GM23338 (cell line): ENCODE results near the gene RNF40. TPM values are rescaled to one million over a fixed set of nuclear protein-coding genes. Genes with fewer than 3 reads are reported as not detected.

Experiments
- ATAC-seq: fragments of 200-7000 bp; cut with Tn5 transposase; 3 replicates; pipeline ENCODE4 v1.9.1; 2020
- DNase-seq: peaks from one replicate; pipeline ENCODE4 v3.0.0-alpha.2; 2015; ENCODE audit warnings: low spot score
- H2AFZ ChIP-seq: fragments of 200-600 bp; sonication (generic); 2 replicates; pipeline ENCODE4 v1.8.0; 2016; ENCODE audit warnings: antibody characterized with exemption, mild to moderate bottlenecking, moderate library complexity
- H3F3A ChIP-seq: fragments of 200-600 bp; sonication (generic); replicated peaks from 2 replicates; pipeline ENCODE4 v1.8.0; 2017; ENCODE audit warnings: antibody characterized with exemption, mixed run types, low read depth
- H3K27ac ChIP-seq: fragments of 200-600 bp; sonication (generic); 2 replicates; pipeline ENCODE4 v1.6.1; 2016; ENCODE audit warnings: low read depth
- H3K27me3 ChIP-seq: fragments of 200-600 bp; sonication (generic); 2 replicates; pipeline ENCODE4 v1.8.0; 2016; ENCODE audit warnings: mild to moderate bottlenecking, mixed run types, moderate library complexity; ENCODE audit not compliant: insufficient read depth
- H3K36me3 ChIP-seq: fragments of 200-600 bp; sonication (generic); 2 replicates; pipeline ENCODE4 v1.8.0; 2016; ENCODE audit warnings: mild to moderate bottlenecking; ENCODE audit not compliant: insufficient read depth
- H3K4me1 ChIP-seq: fragments of 200-600 bp; sonication (generic); 2 replicates; pipeline ENCODE4 v1.8.0; 2016; ENCODE audit warnings: mild to moderate bottlenecking, moderate library complexity; ENCODE audit not compliant: insufficient read depth
- H3K4me2 ChIP-seq: fragments of 200-600 bp; sonication (generic); 2 replicates; pipeline ENCODE4 v1.7.1; 2017; ENCODE audit warnings: mixed run types
- H3K4me3 ChIP-seq: fragments of 200-600 bp; sonication (generic); 2 replicates; pipeline ENCODE4 v1.6.1; 2016; ENCODE audit warnings: mixed run types
- H3K79me2 ChIP-seq: fragments of 200-600 bp; sonication (generic); replicated peaks from 2 replicates; pipeline ENCODE4 v1.8.0; 2017; ENCODE audit warnings: mild to moderate bottlenecking; ENCODE audit not compliant: insufficient read depth
- H3K9me2 ChIP-seq: fragments of 200-600 bp; sonication (generic); 2 replicates; pipeline ENCODE4 v1.8.0; 2017; ENCODE audit not compliant: insufficient read depth
- H4K20me1 ChIP-seq: fragments of 200-600 bp; sonication (generic); replicated peaks from 2 replicates; pipeline ENCODE4 v1.8.0; 2017; ENCODE audit warnings: mild to moderate bottlenecking; ENCODE audit not compliant: insufficient read depth
- H3K27ac Mint-ChIP-seq: 2 replicates; pipeline ENCODE4 v1.8.0; 2020; ENCODE audit warnings: inconsistent platforms, mild to moderate bottlenecking, moderate library complexity, mixed read lengths
- H3K27me3 Mint-ChIP-seq: 3 replicates; pipeline ENCODE4 v1.8.0; 2022; ENCODE audit warnings: low read depth, mild to moderate bottlenecking, moderate library complexity, mixed read lengths, inconsistent platforms; ENCODE audit not compliant: insufficient read depth, poor library complexity
- H3K36me3 Mint-ChIP-seq: 3 replicates; pipeline ENCODE4 v1.8.0; 2021; ENCODE audit warnings: low read depth, mild to moderate bottlenecking, inconsistent platforms, moderate library complexity, mixed read lengths
- H3K4me1 Mint-ChIP-seq: 3 replicates; pipeline ENCODE4 v1.8.0; 2020; ENCODE audit warnings: mild to moderate bottlenecking, inconsistent platforms, mixed read lengths
- H3K4me3 Mint-ChIP-seq: 3 replicates; pipeline ENCODE4 v1.8.0; 2021; ENCODE audit warnings: moderate library complexity, mild to moderate bottlenecking, inconsistent platforms, mixed read lengths
- H3K9me3 Mint-ChIP-seq: 3 replicates; pipeline ENCODE4 v1.8.0; 2020; ENCODE audit warnings: moderate library complexity, mild to moderate bottlenecking, inconsistent platforms, mixed read lengths
- CREB1 ChIP-seq: fragments of 250-450 bp; sonication (Bioruptor Pico); IDR thresholded peaks from 2 replicates; pipeline ENCODE4 v1.5.0; 2020; ENCODE audit warnings: low read depth, mild to moderate bottlenecking, moderate library complexity
- CTCF ChIP-seq, 2 experiments: fragments of 200-600 bp in 1 of 2; sonication (generic) in 1 of 2; conservative IDR thresholded peaks; 2 replicates each; pipeline versions ENCODE4 v1.5.1 to v1.6.1; 2016 to 2017; ENCODE audit warnings: antibody characterized with exemption in 2 of 2, low read depth in 2 of 2, mild to moderate bottlenecking in 2 of 2, moderate library complexity in 1 of 2
- ETS1 ChIP-seq: IDR thresholded peaks from 2 replicates; pipeline ENCODE4 v1.6.1; 2016; ENCODE audit warnings: antibody characterized with exemption
- EZH2 ChIP-seq: fragments of 200-600 bp; sonication (generic); IDR thresholded peaks from one replicate; pipeline ENCODE4 v1.8.0; 2017; ENCODE audit warnings: antibody characterized with exemption, mild to moderate bottlenecking, low read depth; ENCODE audit not compliant: unreplicated experiment
- EZH2phosphoT487 ChIP-seq: fragments of 200-600 bp; sonication (generic); IDR thresholded peaks from one replicate; pipeline ENCODE4 v1.8.1; 2018; ENCODE audit warnings: antibody characterized with exemption; ENCODE audit not compliant: unreplicated experiment
- JUNB ChIP-seq: IDR thresholded peaks from one replicate; pipeline ENCODE4 v1.6.1; 2016; ENCODE audit warnings: antibody characterized with exemption; ENCODE audit not compliant: unreplicated experiment
- NANOG ChIP-seq: IDR thresholded peaks from 2 replicates; pipeline ENCODE4 v1.6.1; 2016; ENCODE audit warnings: antibody characterized with exemption, borderline replicate concordance
- POLR2AphosphoS5 ChIP-seq: IDR thresholded peaks from 2 replicates; pipeline ENCODE4 v1.6.1; 2016; ENCODE audit warnings: antibody characterized with exemption, low read depth
- REST ChIP-seq: IDR thresholded peaks from one replicate; pipeline ENCODE4 v1.6.1; 2018; ENCODE audit warnings: antibody characterized with exemption; ENCODE audit not compliant: unreplicated experiment
- STAT1 ChIP-seq: IDR thresholded peaks from one replicate; pipeline ENCODE4 v1.6.1; 2016; ENCODE audit warnings: antibody characterized with exemption; ENCODE audit not compliant: unreplicated experiment
- ZNF114 ChIP-seq: fragments of 250-450 bp; sonication (Bioruptor Pico); IDR thresholded peaks from 2 replicates; pipeline ENCODE4 v1.5.0; 2020; ENCODE audit warnings: mild to moderate bottlenecking, moderate library complexity
- ZNF331 ChIP-seq: fragments of 250-450 bp; sonication (Bioruptor Pico); IDR thresholded peaks from 2 replicates; pipeline ENCODE4 v1.5.0; 2020; ENCODE audit warnings: low read depth, mild to moderate bottlenecking, moderate library complexity
- ZNF462 ChIP-seq: fragments of 250-450 bp; sonication (Bioruptor Pico); IDR thresholded peaks from 2 replicates; pipeline ENCODE4 v1.5.0; 2020; ENCODE audit warnings: mild to moderate bottlenecking, moderate library complexity
- polyA plus RNA-seq: library from polyadenylated mRNA; unstranded; fragments of >200 nt; fragmentation: Nextera tagmentation; extraction: Ambion mirVana; gene quantifications from 2 replicates; pipeline ENCODE4 v1.2.1, GENCODE V29; 2016
- total RNA-seq: library from RNA; depleted of rRNA; stranded (reverse); fragments of >200 nt; shearing (Covaris generic); gene quantifications from 2 replicates; pipeline ENCODE4 v1.2.3, GENCODE V29; 2014

The RNF40 gene
- total and polyA plus RNA-seq, 2 experiments from 2014 or later = 36.0 to 78.5 TPM

GRCh38 chr16:30794634-30795033 lies 32.5 kb downstream of the RNF40 start:
- Histone ChIP-seq H3K9me2 (no peaks in the 10 kb centered on the region), H2AFZ (no peak overlapping the region), H3K79me2 (no peaks in the 10 kb centered on the region), H4K20me1 (no peaks in the 10 kb centered on the region), H3K27ac (no peak overlapping the region), H3K27me3 (no peaks in the 10 kb centered on the region; the same call in 1 of the 2 replicates), H3K4me1 (no peaks in the 10 kb centered on the region), H3K36me3 (no peaks in the 10 kb centered on the region), H3K4me2 (no peak overlapping the region), H3K4me3 (no peak overlapping the region), H3F3A (no peaks in the 10 kb centered on the region)
- no peaks in the 10 kb centered on the region for H3K9me3 Mint-ChIP-seq
- H3K36me3 Mint-ChIP-seq = no peaks in the 10 kb centered on the region
- H3K27me3 Mint-ChIP-seq = peaks cover 3% of the 10 kb centered on the region
- no peak for ATAC-seq
- no peak overlapping the region for H3K4me3 Mint-ChIP-seq
- H3K4me1 Mint-ChIP-seq = peaks cover 4% of the 10 kb centered on the region; the same call in 2 of the 3 replicates
- H3K27ac Mint-ChIP-seq = no peak overlapping the region
- no peak for DNase-seq
- TF ChIP-seq CREB1 (CRISPR knock-in tag) (no peak), ZNF331 (CRISPR knock-in tag) (no peak), CTCF (conservative IDR thresholded peaks at IDR 0.05; ENCODE audit: low read depth in 2 of 2) (no peak), EZH2phosphoT487 (no peak), STAT1 (no peak), JUNB (no peak), POLR2AphosphoS5 (no peak), ETS1 (no peak), EZH2 (no peak), REST (no peak), ZNF114 (CRISPR knock-in tag) (no peak), NANOG (no peak), ZNF462 (CRISPR knock-in tag) (no peak)
